Liver (tissue), 4 donors: ENCODE measurements around the gene FOXD4. TPM values are rescaled to one million over a fixed set of nuclear protein-coding genes. Genes with fewer than 3 reads are reported as not detected.

ENCODE experiments used
- polyA plus RNA-seq, 2 donors: library from polyadenylated mRNA; stranded (reverse) in 1 of 2; unstranded in 1 of 2; fragments of 200-250 nt in 1 of 2; fragments of >200 nt in 1 of 2; fragmentation: Nextera tagmentation in 1 of 2; extraction: Ambion mirVana in 1 of 2; gene quantifications; one replicate each; pipeline versions ENCODE4 v1.2.1 to v1.2.3, GENCODE V29; 2013 to 2015
- total RNA-seq, 2 donors: library from RNA; depleted of rRNA; stranded (reverse); fragments of >200 nt; gene quantifications; one replicate each; pipeline ENCODE4 v1.2.3, GENCODE V29; 2014
- donor health status: healthy.
- donor health status: healthy.
- donor health status: healthy.

FOXD4 gene
- total and polyA plus RNA-seq, 4 donors, result 0.05 to 0.17 (median 0.09) TPM

Other genes with a start within 250 kb of the FOXD4 start
- gene WASHC1, start 89.0 kb downstream of the FOXD4 start, total RNA-seq, result 1 to 10 TPM; 1.7 to 4.6 TPM
- 1 to 10 TPM; 3.1 to 3.8 TPM for gene WASHC1, start 89.0 kb downstream of the FOXD4 start, polyA plus RNA-seq
- gene ZNG1A, start 60.6 kb upstream of the FOXD4 start, total RNA-seq, result 10 to 100 TPM; 11.1 to 29.1 TPM
- gene ZNG1A, start 60.6 kb upstream of the FOXD4 start, polyA plus RNA-seq, result 10 to 100 TPM; 12.5 to 46.8 TPM
- gene DOCK8, start 96.4 kb upstream of the FOXD4 start, total RNA-seq, result 10 to 100 TPM; 10.6 to 22.6 TPM
- gene DOCK8, start 96.4 kb upstream of the FOXD4 start, polyA plus RNA-seq, result 1 to 10 TPM; 3.8 to 4.2 TPM